Cardiac septum (tissue), 1 donor: ENCODE results near the gene SHISA6. TPM values are rescaled to one million over a fixed set of nuclear protein-coding genes. Genes with fewer than 3 reads are reported as not detected.

Experiments used
- DNase-seq: peaks from one replicate; pipeline ENCODE4 v3.0.0-alpha.2; 2020; ENCODE audit warnings: low spot score
- intact Hi-C: fragments of 100-400 bp; cut with DNase I; formaldehyde crosslinking; loops from one replicate; pipeline ENCODE4 v1.14.0; 2022
- total RNA-seq: library from RNA; stranded (reverse); fragmentation: NEBNext Ultra II Directional; extraction: Animal tissue kit (Norgen Biotek cat#: 25700); gene quantifications from one replicate; pipeline ENCODE4 v1.2.1, GENCODE V29; 2021
- donor health status: DM: no; HTN: no; CAD: no.

SHISA6 gene
- total RNA-seq, 1 donor from 2014 or later, result 0.35 TPM

DNA sequence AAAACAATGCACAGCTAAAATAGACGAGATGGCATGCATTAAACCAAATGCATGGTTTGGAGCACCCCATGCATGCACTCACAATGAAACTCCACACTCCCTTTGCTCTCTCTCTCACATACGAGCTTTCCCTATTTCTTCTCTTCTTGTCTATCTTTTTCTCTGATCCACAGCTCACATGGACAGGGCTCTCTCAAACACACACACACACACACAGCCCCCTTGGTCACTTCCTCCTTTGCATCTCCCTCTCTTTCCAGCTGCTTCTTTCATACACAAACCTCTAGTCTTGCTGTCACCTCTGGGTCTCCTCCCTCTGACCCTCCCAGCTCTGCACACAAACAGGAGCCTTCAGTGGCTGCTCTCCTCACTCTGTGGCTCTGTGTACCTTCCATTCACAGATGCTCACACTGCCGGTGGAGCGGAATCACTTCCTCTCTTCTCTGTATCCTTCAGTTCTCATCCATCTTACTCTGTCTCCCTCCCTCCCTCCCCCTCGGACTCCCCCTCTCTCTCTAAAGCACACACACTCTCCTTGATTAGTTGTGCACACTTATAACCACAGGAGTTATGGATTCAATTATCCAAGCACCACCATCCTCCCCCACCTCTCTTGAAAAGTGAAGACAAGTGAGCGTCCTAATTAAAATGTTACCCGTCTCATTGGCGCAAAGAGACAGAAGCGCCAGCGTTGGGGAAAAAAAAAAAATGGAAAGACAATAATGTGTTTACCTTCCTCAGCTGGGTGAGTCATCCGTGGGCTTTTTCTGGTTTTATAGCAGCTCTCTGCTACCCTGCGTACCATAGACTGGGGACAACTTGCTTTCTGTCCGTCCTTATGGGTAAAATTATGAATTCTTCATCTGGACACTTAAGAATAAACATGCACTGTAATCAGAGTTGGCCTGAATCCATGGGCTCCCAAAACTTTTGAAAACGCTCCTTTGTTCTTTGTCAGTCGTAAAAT is 90.8 kb downstream of the SHISA6 start:
- no peak for DNase-seq
- intact Hi-C loops, result no loop called here

DNA sequence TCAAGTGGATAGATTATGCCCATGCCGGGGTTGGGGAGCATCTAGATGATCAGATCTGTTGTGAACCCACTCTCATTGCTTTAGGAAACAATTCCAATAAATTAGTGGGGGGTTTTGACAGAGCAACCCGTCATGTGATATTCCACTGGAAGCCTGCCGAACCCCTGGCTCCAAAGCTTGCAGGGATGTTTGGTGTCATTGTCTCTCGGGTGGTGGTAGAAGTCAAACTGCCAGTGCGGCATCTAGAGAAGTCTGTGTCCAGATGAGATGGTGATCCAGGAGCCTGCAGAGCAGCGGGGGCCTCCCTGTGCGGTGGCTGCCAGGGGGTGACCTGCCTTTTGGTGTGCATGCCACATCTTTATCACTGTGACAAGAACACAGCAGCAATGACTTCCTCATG is 91.7 kb downstream of the SHISA6 start:
- intact Hi-C loops, result no loop called here

DNA sequence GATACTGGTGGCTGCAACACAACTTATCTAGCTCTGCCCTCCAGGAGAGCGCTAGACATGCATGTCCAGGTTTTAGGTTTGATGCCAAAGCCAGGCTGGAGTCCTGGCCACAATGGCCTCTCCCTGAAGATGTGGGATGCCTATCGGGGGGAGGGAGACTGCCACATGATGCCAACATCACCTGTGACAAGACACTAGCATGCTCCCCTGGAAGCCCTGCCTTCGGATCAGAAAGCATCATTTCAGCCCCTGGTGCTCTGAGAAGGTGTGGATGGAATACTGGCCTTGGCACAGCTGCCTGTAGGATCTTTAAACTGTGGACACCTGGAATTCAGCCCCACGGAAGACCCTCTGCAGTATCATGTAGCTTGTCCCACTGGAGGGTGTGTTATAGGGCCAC is 93.5 kb downstream of the SHISA6 start:
- intact Hi-C loops, result no loop called here

More for the DNA sequence above, 91.7 kb downstream of the SHISA6 start:
- no peak for DNase-seq

DNA sequence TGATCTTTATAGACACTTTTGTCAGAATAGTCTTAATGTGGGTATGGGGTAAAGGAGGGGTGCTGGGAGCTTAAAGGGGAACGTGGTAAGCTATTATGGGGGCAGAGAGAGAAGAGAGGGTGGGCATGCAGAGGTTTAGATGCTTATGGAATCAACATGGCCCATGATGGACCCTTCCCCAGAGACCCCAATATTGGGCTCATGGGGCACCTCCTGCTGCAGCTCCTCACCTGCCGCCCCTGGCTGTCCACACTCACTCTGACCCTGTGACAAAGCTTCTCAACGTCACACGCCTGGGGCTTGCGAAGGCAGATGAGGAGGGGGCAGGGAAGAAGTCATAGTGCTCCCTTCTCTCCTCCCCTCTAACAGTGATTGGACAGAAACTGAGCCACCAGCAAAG is 95.3 kb downstream of the SHISA6 start:
- DNase-seq, result no peak
- intact Hi-C loops, result no loop called here

More for the DNA sequence above, 93.5 kb downstream of the SHISA6 start:
- DNase-seq, result no peak

DNA sequence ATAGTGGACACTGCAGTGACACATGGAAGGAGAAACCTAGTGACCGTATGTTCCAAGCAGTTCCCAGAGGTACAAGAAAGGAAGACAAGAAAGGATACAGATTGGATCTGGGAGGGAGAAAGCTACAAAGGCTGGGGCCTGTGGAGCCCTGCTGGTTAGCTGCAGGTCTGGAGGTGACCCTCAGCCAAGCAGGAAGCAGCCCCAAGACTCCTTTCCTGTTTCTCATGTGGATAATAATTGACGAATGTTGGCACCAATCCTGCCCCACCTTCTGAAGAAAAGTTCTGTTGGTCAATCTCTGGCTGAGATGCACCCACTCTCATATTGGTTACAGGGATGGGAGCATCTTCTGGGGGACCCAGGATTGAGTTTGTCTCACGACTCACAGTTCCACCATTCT is 99.8 kb downstream of the SHISA6 start:
- intact Hi-C loops, result no loop called here

DNA sequence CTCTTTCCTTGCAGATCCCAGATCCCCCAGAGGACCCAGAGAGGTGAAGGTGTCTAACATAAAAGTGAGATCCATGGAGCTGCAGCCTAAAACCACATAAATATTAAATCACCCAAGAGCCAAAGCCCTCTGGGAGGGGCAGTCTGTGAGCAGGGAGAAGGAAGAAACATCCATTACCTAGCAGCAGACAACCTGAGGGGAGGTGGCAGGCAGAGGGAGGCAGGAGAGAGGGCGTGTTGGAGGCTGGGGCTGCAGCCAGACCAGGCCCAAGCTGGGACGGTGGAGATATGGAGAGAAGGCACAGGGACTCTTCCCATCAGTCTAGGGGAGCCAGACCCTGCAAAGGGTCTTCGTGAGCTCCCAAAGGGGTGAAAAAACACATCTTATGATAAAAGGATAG is 101.1 kb downstream of the SHISA6 start:
- intact Hi-C loops, result no loop called here
- DNase-seq, result no peak

More for the DNA sequence above, 99.8 kb downstream of the SHISA6 start:
- no peak for DNase-seq

DNA sequence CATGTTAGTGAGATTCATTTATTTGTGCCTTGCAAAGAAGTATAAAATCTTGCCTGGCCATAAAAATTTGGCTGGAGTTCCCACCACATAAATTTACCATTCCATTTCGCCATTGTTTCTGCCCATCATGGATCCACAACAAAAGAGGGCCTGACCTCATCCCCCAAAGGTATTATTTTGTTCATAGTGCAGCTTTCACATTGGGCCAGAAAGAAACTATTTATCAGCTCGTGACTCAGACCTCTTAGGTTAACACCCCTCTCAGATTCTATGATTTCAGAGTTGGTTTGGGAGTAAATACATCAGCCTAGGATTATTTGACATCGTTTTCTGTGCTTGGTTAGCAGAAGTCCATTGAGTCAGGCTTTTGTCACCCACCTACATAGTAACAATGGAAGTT is 108.1 kb downstream of the SHISA6 start:
- intact Hi-C loops, result no loop called here
- DNase-seq, result no peak

DNA sequence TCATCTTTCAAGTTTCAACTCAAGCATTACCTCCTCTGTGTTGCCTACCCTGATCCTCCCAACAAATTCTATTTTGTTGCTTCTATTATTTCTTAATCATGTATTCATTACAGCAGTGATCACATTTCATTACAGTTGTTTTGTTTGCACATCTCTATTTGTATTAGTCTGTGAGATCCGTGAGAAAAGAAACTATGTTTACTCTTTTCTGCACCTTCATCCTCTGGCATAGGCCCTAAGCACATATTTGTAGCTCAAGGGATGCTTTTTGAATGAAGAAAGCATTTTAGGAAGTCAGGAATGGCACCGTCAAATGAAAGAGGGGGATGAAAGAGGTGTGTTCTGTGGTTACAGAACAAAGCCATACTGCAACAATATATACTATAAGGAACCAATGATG is 110.5 kb downstream of the SHISA6 start:
- intact Hi-C loops, result no loop called here
- DNase-seq, result no peak

DNA sequence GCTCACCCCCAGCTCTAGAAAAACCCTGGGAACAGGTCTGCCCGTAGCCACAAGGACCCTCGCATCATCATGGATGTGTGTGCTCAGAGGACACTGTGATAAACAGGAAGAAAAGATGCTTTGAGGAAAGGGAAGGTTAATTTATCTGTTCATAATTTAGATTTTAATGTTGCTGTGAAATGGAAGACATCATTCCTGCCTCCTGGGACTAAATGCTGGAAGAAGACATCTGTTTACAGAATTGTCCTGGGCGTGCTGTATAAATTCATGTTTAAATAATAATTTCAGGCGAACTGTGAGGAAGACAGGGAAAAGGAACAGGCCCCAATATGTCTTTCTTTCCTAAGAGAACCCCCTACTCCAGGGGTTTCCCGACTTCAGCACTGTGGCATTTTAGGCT is 112.6 kb downstream of the SHISA6 start:
- intact Hi-C loops, result no loop called here

DNA sequence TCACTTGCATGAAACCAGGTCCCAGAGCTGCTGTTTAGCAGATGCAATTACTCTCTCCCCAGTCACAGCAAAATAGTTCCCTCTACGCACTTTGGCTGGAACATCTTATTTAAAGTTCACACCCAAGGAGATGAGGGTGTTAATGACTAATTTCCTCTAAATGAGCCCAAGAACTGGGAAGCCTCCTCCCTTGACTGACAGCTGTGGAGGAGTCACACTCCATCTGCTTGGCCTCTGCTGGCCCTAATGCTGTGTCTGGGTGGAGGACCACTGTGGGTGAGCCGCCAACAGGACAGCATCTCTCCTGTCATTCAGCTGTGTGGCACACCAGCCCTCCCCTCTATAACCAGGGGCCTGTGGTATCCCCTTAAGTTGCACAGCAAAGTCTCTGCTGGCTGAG is 115.4 kb downstream of the SHISA6 start:
- intact Hi-C loops, result no loop called here
- no peak for DNase-seq

More for the DNA sequence above, 112.6 kb downstream of the SHISA6 start:
- DNase-seq, result no peak

DNA sequence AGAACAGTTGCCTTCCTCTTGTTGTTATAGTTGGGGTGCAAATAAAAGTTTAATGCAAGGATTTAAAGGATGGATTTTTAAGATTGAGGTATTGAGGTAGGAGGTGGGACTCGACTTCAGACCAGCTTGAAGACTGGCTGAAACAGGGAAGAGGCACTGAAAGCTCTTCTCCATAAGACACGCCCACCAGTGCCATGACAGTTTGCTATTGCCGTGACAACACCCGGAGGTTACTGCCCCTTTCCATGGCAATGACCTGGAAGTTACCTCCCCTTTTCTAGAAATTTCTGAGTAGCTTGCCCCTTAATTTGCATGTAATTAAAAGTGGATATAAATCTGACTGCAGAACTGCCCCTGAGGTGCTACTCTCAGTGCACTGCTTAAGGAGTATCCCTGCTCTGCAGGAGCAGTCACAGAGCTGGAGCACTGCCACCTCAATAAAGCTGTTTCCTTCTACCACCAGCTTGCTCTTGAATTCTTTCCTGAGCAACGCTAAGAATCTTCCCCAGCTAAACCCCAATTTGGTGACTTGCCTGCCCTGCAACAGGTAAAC is 122.6 kb downstream of the SHISA6 start:
- intact Hi-C loops, result no loop called here
- DNase-seq, result no peak

DNA sequence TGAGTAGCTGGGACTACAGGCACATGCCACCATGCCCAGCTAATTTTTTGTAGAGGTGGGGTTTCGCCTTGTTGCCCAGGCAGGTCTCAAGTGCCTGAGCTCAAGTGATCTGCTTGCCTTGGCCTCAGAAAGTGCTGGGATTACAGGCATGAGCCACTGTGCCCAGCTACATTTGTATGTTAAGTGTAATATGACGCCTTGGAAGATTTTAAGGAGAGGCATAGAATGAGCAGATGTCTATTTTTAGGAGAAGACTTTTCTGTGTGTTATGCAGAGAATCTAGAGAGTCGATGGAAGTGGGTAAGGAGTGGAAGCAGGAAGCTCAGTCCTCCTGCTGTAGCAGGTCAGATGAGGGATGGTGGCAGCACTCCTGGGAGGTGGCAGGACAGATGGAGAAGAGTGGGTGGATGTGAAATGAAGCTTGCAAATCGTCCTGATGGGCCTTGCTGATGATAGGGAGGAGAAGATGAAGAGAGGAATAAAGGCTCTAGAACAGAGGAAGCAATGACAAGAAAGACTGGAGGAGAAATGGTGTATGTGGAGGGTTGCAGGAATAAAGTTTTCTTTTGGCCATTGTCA is 125.3 kb downstream of the SHISA6 start:
- intact Hi-C loops, result no loop called here
- DNase-seq, result no peak

DNA sequence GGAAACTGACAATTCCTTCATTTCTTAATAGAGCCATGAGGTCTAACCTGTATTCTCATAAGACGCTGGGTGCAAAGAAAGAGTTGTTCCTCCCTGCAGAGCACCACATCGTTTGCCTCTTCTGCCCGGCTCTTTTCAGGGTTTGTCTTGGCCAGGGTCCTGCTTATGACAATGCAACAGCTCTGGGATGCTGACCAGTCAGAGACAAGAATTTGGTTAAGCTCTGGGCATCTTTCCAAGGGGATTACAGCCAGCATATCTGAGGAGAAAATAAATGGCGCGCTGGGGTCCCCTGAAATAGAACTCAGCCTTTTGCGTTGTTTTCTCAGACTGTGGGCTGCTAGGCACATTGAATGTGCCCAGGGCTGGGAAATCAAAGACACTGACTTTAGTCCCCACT is 128.6 kb downstream of the SHISA6 start:
- intact Hi-C loops, result no loop called here
- no peak for DNase-seq

DNA sequence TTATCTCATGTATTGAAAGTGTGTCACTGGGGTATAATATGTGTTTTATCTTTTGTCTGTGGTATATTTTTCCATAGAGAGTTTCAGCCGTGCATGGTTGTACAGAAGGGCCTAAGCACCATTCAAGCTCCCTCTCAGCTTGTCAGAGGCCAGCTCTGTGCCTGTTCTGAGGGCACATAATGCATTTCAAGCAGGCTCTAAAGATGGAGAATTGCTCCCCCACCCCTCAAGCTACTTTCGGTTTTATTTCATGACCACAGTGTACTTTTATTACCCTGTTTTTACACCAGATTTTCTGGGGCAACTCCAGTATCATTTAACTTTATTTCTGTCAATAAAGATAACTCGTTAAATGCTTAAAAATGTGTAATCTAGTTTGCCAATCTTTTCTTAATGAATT is 131.7 kb downstream of the SHISA6 start:
- no peak for DNase-seq
- intact Hi-C loops, result no loop called here

DNA sequence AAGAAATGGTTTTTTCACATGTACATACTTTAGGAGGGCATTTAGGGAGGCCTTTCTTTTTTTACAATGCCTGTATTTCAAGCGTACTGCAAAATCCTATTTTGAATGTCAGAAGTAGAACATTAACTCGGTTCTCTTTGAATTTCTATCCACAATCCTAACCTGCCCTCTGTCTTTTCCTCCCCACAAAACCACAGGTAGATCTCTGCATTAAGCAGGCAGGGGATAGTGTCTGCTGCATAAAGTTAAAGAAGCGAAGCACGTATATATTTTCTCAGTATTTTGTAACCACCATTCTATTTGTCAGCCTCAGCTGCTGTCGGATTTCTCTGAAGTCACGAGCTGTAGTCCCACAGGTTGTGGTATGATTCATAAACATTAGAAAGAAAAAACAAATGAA is 137.5 kb downstream of the SHISA6 start:
- DNase-seq, result no peak
- intact Hi-C loops, result no loop called here

DNA sequence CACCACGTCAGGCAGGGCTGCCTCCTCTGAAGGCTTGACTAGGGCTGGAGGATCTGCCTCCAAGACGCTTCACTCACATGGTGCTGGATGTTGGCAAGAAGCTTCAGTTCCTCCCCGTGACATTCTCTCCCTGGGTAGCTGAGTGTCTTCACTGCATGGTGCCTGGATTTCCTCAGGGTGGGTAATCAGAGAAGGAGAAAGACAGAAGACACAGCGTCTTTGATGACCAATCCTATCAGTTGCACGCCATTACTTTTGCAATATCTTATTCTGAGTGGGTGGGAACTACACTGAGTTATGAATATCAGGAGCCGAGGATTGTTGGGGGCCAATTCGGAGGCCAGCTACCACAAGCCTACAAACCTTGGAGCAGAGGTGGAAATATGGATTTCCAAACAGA is 139.7 kb downstream of the SHISA6 start:
- no peak for DNase-seq
- intact Hi-C loops, result no loop called here

DNA sequence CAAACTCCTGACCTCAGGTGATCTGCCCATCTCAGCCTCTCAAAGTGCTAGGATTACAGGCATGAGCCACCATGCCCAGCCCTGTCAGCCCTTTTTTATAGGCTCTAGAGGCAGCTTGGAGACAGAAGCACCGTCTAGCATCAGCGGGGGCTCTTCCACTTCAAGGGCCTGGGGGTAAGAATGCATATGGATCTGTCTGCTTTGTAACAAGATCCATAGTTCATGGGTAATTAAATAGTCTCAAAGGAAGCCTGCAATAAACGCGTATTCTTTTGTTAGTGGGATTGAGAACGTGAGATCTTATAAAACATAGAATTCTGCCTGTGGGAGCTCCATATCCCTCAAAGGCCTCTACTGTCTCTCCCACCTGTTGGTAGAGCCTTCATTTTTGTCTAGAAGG is 142.1 kb downstream of the SHISA6 start:
- intact Hi-C loops, result no loop called here
- no peak for DNase-seq

DNA sequence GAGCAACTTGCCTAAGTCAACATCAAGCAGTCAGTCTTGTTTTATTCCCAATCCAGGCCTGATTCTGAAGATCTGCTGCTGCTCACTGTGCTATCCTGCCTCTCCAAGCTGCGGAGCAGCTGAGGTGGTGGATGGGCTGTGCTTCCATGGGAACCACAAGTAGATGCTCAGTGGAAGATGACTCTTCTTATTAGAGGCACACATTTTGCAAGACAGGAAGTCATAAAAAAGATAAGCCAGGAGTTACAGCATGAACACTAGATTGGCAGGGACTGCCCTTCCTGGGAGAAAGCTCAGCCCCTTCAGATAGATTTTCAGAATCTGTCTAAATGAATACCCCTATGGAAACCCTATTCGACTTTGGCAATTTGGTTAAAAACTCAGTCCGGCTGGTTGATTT is 143.1 kb downstream of the SHISA6 start:
- DNase-seq, result no peak

DNA sequence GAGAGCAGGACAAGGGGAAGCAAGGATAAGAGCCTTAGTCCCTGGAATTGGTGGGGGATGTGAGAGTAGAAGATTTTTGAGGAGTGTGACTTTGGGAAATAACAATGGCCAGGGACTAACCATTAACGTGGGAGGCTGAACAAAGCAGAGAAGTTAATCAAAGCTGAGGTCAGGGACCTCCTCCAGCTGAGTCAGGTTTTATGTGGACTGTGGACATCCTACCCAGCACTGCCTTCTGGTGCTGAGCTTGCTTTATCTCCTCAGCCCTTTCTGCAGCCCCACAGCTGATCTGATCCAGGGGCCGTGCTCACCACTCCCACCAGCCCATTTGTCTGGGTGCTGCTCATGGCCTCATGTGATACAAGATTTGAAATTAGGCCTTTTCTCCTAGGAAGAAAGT is 146.6 kb downstream of the SHISA6 start:
- intact Hi-C loops, result no loop called here
- DNase-seq, result no peak

More for the DNA sequence above, 143.1 kb downstream of the SHISA6 start:
- intact Hi-C loops, result no loop called here

DNA sequence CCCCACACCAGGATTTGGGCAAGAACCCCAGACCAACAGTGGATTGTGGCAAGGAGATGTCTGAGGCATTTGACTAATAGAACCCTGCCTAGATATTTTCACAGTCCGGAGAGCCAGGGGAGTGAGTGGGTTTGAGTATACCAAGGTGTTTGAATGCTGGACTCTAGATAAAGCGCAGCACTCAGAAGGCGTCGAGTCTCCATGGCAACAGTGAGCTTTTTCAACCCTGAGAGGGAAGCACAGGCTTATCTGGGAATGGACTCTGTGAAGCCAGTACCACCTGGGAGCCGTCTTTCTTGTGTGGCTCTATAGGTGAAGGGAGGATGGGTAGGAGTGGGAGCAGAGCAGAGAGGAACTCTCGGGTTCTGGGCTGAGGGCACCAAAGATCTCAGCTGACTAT is 147.0 kb downstream of the SHISA6 start:
- intact Hi-C loops, result no loop called here
- DNase-seq, result no peak

DNA sequence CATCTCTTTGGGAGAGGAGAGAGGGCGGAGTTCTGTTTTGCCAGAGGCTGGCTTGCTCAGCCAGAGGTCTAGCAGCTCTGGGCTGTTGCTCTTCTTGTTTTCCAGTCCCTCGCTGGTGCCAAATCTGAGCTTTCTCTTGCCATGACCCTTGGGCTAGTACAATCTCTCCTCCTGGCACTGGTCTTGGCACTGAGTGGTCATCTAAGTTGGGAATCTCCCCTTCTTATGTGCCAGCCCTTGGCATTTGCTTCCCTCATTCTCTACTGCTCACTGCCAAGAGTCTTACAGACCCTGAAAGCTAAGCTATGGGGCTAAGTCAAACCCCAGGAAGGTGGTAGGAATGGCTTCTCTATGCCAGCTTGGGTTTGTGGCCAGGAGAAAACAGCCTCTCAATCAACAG is 148.6 kb downstream of the SHISA6 start:
- intact Hi-C loops, result no loop called here
- no peak for DNase-seq
